ENCODE data around the gene RAB14. TPM values are rescaled to one million over a fixed set of nuclear protein-coding genes. Genes with fewer than 3 reads are reported as not detected.

RAB14 gene
- total RNA-seq, 1 donor: 30.0 TPM

DNA sequence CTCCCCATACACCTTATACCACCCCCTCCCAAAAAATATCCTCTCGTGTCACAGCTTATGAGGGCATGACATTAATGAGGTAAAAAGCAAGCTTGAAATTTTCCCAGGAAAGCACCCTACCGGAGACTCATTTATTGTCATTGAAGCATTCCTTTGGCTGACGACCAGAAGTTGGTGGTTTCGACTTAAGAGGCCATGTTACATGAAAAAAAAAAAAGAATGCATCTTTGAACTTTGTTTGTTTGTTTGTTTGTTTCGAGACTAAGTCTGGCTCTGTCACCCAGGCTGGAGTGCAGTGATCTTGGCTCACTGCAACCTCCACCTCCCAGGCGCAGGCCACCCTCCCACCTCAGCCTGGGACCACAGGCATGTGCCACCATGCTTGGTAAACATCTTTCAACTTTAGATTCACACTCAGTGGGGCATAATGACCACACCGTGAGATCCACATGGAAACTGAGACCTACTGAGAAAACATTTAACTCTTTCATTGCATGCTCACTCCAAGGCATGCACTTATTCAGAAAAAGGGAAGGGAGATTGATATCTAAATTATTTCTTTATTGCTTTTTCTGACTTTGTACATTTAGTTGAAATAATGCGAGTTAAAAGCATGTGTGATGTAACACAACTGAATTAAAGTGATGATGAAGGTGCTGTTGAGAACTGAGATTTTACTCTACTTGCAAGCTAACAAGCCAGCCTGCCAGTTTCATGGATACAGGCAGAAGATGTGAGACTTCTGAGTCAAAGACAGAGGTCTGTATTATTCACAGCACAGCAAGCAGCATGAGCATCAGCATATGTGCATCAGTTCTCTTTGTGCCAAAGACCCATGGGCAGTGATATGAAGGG, 5.1 kb upstream of the RAB14 start:
- Histone ChIP-seq H2AFZ (ENCODE audit: low read length) (no peak overlapping the region), H3K79me2 (ENCODE audit: insufficient read depth, low read length) (peaks cover 5% of the 10 kb centered on the region), H3K36me3 (ENCODE audit: insufficient read depth, low read length) (no peaks in the 10 kb centered on the region), H3K4me3 (ENCODE audit: insufficient read depth, low read length) (no peak overlapping the region), H3K27ac (ENCODE audit: low read depth, low read length) (no peak overlapping the region), H3K4me1 (ENCODE audit: insufficient read depth, low read length) (peaks cover 5% of the 10 kb centered on the region), H3K9me3 (ENCODE audit: low read depth, low read length) (no peaks in the 10 kb centered on the region), H4K20me1 (ENCODE audit: insufficient read depth, low read length) (no peaks in the 10 kb centered on the region), H3K27me3 (ENCODE audit: insufficient read depth, low read length) (no peaks in the 10 kb centered on the region), H3K4me2 (ENCODE audit: insufficient read depth, low read length) (no peak overlapping the region)
- DNase-seq (ENCODE audit: insufficient read length, low spot score, missing footprints): no peak
- TF ChIP-seq, protein P1, sequence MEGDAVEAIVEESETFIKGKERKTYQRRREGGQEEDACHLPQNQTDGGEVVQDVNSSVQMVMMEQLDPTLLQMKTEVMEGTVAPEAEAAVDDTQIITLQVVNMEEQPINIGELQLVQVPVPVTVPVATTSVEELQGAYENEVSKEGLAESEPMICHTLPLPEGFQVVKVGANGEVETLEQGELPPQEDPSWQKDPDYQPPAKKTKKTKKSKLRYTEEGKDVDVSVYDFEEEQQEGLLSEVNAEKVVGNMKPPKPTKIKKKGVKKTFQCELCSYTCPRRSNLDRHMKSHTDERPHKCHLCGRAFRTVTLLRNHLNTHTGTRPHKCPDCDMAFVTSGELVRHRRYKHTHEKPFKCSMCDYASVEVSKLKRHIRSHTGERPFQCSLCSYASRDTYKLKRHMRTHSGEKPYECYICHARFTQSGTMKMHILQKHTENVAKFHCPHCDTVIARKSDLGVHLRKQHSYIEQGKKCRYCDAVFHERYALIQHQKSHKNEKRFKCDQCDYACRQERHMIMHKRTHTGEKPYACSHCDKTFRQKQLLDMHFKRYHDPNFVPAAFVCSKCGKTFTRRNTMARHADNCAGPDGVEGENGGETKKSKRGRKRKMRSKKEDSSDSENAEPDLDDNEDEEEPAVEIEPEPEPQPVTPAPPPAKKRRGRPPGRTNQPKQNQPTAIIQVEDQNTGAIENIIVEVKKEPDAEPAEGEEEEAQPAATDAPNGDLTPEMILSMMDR (IDR thresholded peaks at IDR 0.05; ENCODE audit: extremely low read depth, low read depth, low read length): no peak

DNA sequence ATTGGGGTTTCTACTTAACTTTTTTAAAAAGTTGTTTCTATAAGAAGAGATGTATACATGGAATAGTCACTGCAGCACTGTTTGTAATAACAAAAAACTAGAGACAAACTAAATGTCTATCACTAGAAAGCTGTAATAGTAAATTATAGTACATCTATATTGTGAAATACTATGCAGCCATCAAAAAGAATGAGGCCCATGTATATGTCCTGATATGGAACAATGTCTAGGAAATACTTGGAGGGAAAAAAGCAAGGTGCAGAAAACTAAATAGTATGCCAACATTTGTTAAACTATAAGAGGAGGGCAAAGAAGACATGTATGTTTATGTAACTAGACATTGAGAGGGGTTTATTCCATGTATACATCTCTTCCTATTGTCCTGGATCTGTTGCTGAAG, 2.9 kb upstream of the RAB14 start:
- Histone ChIP-seq H3K36me3 (ENCODE audit: insufficient read depth, low read length) (no peaks in the 10 kb centered on the region), H3K4me3 (ENCODE audit: insufficient read depth, low read length) (no peak overlapping the region), H3K4me2 (ENCODE audit: insufficient read depth, low read length) (no peak overlapping the region), H2AFZ (ENCODE audit: low read length) (no peak overlapping the region), H3K4me1 (ENCODE audit: insufficient read depth, low read length) (peaks cover 16% of the 10 kb centered on the region), H3K27me3 (ENCODE audit: insufficient read depth, low read length) (no peaks in the 10 kb centered on the region), H3K9me3 (ENCODE audit: low read depth, low read length) (no peaks in the 10 kb centered on the region), H3K79me2 (ENCODE audit: insufficient read depth, low read length) (peaks cover 26% of the 10 kb centered on the region), H4K20me1 (ENCODE audit: insufficient read depth, low read length) (peaks cover 14% of the 10 kb centered on the region), H3K27ac (ENCODE audit: low read depth, low read length) (no peak overlapping the region)
- DNase-seq (ENCODE audit: insufficient read length, low spot score, missing footprints): no peak
- TF ChIP-seq, protein P1 (IDR thresholded peaks at IDR 0.05; ENCODE audit: extremely low read depth, low read depth, low read length): no peak

DNA sequence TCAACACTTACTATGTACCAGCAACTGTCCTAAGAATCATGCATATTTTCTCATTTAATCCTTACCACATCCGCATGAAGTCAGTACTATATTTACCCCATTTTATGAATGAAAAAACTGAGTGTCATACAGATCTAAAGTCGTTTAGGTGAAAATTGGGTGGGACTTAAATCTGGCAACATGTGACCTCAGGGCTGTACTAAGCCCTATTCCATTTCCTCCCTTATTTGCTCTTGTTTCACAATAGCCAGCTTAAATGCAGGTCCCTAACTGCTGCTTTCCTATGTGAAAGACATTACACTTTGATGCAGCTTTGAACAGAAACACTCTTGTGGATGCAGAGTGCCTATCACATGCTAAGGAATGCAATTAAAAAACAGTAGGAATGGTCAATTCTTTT, 2.5 kb upstream of the RAB14 start:
- Histone ChIP-seq H3K27me3 (ENCODE audit: insufficient read depth, low read length) (no peaks in the 10 kb centered on the region), H3K9me3 (ENCODE audit: low read depth, low read length) (no peaks in the 10 kb centered on the region), H3K4me2 (ENCODE audit: insufficient read depth, low read length) (no peak overlapping the region), H3K36me3 (ENCODE audit: insufficient read depth, low read length) (no peaks in the 10 kb centered on the region), H2AFZ (ENCODE audit: low read length) (no peak overlapping the region), H3K27ac (ENCODE audit: low read depth, low read length) (no peak overlapping the region), H3K4me1 (ENCODE audit: insufficient read depth, low read length) (peaks cover 21% of the 10 kb centered on the region), H3K4me3 (ENCODE audit: insufficient read depth, low read length) (no peak overlapping the region), H4K20me1 (ENCODE audit: insufficient read depth, low read length) (peaks cover 19% of the 10 kb centered on the region), H3K79me2 (ENCODE audit: insufficient read depth, low read length) (peaks cover 30% of the 10 kb centered on the region)
- TF ChIP-seq, protein P1 (IDR thresholded peaks at IDR 0.05; ENCODE audit: extremely low read depth, low read depth, low read length): no peak
- DNase-seq (ENCODE audit: insufficient read length, low spot score, missing footprints): no peak

DNA sequence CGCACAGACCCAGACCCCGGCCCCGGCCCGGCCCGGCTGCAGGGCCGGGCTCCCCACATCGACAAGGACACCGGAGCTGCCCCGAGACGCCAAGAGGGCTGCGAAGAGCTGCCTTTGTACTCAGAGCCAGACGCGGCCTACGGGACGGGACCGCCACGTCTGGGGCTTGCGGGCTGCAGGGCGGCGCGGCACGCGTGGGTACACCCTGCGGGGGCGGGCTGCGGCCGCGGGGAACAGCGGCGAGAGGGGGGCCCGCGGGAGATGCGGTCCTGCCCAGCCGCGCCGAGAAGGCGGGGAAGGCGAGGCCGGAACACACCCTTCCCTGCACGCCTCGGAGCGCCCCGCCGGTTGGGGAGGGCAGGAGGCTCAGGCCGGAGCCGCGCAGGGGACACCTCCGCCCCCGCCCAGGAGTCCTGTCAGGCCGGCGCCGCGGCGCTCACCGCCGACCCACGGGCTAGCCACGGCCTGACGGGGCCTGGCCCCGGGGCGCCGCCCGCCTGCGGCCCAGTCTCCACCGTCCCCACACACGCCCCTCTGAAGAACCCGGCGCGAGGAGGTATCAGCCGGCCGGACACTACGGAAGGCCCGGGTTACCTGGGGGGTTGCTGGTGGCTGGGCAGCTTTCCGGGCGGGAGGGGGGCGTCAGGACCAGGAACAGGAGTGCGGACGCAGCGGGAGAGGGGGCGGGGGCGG, 478 bp downstream of the RAB14 start:
- Histone ChIP-seq H3K27ac (ENCODE audit: low read depth, low read length) (peak overlapping the region; percentile 74), H2AFZ (ENCODE audit: low read length) (peak overlapping the region; percentile 67), H4K20me1 (ENCODE audit: insufficient read depth, low read length) (peaks cover 45% of the 10 kb centered on the region), H3K9me3 (ENCODE audit: low read depth, low read length) (no peaks in the 10 kb centered on the region), H3K4me3 (ENCODE audit: insufficient read depth, low read length) (peak overlapping the region; percentile 90), H3K79me2 (ENCODE audit: insufficient read depth, low read length) (peaks cover 60% of the 10 kb centered on the region), H3K4me2 (ENCODE audit: insufficient read depth, low read length) (peak overlapping the region; percentile 98), H3K36me3 (ENCODE audit: insufficient read depth, low read length) (no peaks in the 10 kb centered on the region), H3K27me3 (ENCODE audit: insufficient read depth, low read length) (no peaks in the 10 kb centered on the region), H3K4me1 (ENCODE audit: insufficient read depth, low read length) (peaks cover 38% of the 10 kb centered on the region)
- TF ChIP-seq, protein P1 (IDR thresholded peaks at IDR 0.05; ENCODE audit: extremely low read depth, low read depth, low read length): no peak
- peak; percentile 77 for DNase-seq (ENCODE audit: insufficient read length, low spot score, missing footprints)

All from osteoblast (primary cell).